ENCODE results near the gene KCNT1. TPM values are rescaled to one million over a fixed set of nuclear protein-coding genes. Genes with fewer than 3 reads are reported as not detected.

Gene KCNT1
- polyA plus RNA-seq, 1 experiment, result not detected

DNA sequence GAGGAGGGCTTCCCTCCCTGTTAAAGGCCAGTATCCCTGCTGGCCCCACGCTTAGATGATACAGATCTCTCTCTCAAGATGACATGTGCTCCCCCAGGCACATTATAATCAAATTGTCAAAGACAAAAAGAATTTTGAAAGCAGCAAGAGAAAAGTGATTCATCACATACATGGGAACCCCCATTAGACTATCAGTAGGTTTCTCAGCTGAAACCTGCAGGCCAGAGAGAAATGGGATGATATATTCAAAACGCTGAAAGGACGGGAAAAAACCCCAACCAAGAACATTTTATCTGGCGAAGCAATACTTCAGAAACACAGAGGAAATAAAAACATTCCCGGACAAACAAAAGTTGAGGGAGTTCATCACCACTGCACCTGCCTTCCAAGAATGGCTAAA lies 126.7 kb downstream of the KCNT1 start:
- H3K36me3 ChIP-seq (ENCODE audit: control insufficient read depth, insufficient read depth, low read length), result peaks cover 5% of the 10 kb centered on the region; the same call in 1 of the 2 replicates
- H3K4me3 ChIP-seq (ENCODE audit: low read depth, low read length), result no peak overlapping the region
- no peak for DNase-seq (ENCODE audit: low read depth)
- H3K27me3 ChIP-seq (ENCODE audit: control insufficient read depth, insufficient read depth, low read length), result no peaks in the 10 kb centered on the region
- ChIA-PET CTCF (no interaction called here), POLR2A (no interaction called here)
- TF ChIP-seq, protein P1, sequence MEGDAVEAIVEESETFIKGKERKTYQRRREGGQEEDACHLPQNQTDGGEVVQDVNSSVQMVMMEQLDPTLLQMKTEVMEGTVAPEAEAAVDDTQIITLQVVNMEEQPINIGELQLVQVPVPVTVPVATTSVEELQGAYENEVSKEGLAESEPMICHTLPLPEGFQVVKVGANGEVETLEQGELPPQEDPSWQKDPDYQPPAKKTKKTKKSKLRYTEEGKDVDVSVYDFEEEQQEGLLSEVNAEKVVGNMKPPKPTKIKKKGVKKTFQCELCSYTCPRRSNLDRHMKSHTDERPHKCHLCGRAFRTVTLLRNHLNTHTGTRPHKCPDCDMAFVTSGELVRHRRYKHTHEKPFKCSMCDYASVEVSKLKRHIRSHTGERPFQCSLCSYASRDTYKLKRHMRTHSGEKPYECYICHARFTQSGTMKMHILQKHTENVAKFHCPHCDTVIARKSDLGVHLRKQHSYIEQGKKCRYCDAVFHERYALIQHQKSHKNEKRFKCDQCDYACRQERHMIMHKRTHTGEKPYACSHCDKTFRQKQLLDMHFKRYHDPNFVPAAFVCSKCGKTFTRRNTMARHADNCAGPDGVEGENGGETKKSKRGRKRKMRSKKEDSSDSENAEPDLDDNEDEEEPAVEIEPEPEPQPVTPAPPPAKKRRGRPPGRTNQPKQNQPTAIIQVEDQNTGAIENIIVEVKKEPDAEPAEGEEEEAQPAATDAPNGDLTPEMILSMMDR (IDR thresholded peaks at IDR 0.05; ENCODE audit: insufficient read depth, low read depth, low read length), result no peak

DNA sequence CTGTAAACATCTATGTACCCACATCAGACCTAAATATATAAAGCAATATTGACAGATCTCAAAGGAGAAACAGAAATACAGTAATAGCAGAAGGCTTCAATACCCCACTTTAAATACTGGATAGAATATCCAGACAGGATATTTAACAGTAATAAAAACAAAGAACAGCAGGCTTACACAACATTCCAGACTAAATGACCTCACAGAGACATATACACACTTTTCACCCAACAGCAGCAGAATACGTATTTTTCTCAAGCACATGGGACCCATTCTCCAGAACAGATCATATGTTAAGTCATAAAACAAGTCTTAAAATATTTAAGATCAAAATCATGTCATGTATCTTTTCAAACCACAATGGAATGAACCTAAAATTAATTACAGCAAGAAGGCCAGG lies 128.5 kb downstream of the KCNT1 start:
- ChIA-PET POLR2A (no interaction called here), CTCF (no interaction called here)
- TF ChIP-seq, protein P1 (IDR thresholded peaks at IDR 0.05; ENCODE audit: insufficient read depth, low read depth, low read length), result no peak
- no peak for DNase-seq (ENCODE audit: low read depth)
- Histone ChIP-seq H3K27me3 (ENCODE audit: control insufficient read depth, insufficient read depth, low read length) (no peaks in the 10 kb centered on the region), H3K36me3 (ENCODE audit: control insufficient read depth, insufficient read depth, low read length) (peaks cover 5% of the 10 kb centered on the region), H3K4me3 (ENCODE audit: low read depth, low read length) (no peak overlapping the region)

DNA sequence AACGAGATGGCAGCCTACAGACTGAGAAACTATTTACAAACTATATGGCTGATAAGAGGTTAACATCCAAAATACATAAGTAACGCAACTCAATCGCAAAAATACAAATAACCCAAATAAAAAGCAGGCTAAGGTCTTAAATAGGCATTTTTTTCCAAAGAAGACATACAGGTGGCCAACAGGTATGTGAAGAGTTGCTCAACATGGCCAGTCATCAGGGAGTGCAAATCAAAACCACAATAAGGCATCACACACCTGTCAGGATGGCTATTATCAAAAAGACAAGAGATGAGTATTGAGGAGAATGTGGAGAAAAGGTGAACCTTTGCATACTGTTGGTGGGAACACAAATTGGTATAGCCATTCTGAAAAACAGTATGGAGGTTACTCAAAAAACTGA lies 131.9 kb downstream of the KCNT1 start:
- ChIA-PET POLR2A (no interaction called here), CTCF (no interaction called here)
- no peak for DNase-seq (ENCODE audit: low read depth)
- no peak overlapping the region for H3K4me3 ChIP-seq (ENCODE audit: low read depth, low read length)
- TF ChIP-seq, protein P1 (IDR thresholded peaks at IDR 0.05; ENCODE audit: insufficient read depth, low read depth, low read length), result no peak
- no peaks in the 10 kb centered on the region; the same call in none of the 2 replicates for H3K36me3 ChIP-seq (ENCODE audit: control insufficient read depth, insufficient read depth, low read length)
- H3K27me3 ChIP-seq (ENCODE audit: control insufficient read depth, insufficient read depth, low read length), result no peaks in the 10 kb centered on the region

DNA sequence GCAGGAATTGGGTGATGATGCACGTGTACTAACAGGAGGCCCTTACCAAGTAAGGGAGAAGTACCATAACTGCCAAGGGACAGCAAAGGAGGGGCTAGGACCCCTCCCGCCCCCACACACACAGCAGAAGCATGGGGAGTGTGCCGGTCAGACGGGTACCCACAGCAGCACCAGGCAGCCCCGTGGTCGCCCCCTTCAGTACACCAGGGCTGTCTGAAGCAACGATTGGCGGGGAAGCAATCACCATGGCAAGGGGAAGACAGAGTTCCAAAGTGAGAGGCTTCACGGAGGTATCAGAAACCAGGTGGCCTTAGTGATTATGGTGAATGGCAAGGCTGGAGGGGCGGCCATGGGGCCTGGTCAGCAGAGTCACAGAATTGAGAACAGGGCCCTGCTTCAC lies 133.1 kb downstream of the KCNT1 start:
- TF ChIP-seq, protein P1 (IDR thresholded peaks at IDR 0.05; ENCODE audit: insufficient read depth, low read depth, low read length), result no peak
- POLR2A ChIA-PET, result no interaction called here
- no peak for DNase-seq (ENCODE audit: low read depth)
- no peaks in the 10 kb centered on the region; the same call in none of the 2 replicates for H3K36me3 ChIP-seq (ENCODE audit: control insufficient read depth, insufficient read depth, low read length)
- CTCF ChIA-PET, result no interaction called here
- no peaks in the 10 kb centered on the region for H3K27me3 ChIP-seq (ENCODE audit: control insufficient read depth, insufficient read depth, low read length)
- H3K4me3 ChIP-seq (ENCODE audit: low read depth, low read length), result no peak overlapping the region

DNA sequence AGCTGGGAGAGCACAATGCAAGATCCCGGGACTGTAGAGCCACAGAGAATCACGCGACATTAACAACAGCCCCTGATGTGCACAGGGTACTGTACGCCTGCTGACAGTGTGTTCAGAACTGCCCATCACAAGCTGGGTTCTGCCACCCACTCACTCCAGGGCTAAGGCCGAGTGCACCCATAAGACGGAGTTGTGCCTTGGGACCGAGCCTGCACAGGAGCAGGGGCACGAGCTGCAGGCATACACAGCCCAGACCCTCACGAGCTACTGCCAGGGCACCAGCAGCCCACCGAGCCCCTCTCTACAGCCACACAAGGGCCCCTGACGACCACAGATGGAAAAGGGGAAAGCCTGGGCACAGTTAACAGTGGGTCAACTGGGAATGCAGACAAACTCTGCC lies 137.5 kb downstream of the KCNT1 start:
- POLR2A ChIA-PET, result no interaction called here
- H3K36me3 ChIP-seq (ENCODE audit: control insufficient read depth, insufficient read depth, low read length), result peaks cover 3% of the 10 kb centered on the region
- H3K27me3 ChIP-seq (ENCODE audit: control insufficient read depth, insufficient read depth, low read length), result no peaks in the 10 kb centered on the region
- CTCF ChIA-PET, result interaction anchor here (0.9 kb wide), 1 partner anchor 24 kb away, joined by 3 read pairs; no protein-coding TSS in a partner anchor
- no peak for DNase-seq (ENCODE audit: low read depth)
- H3K4me3 ChIP-seq (ENCODE audit: low read depth, low read length), result no peak overlapping the region
- TF ChIP-seq, protein P1 (IDR thresholded peaks at IDR 0.05; ENCODE audit: insufficient read depth, low read depth, low read length), result no peak

All from BJ (cell line).